ENCODE data around the gene MAPK9.

GRCh38 chr5:180289966-180290365 is 1.9 kb downstream of the MAPK9 start:
- TF ChIP-seq REST (IDR thresholded peaks at IDR 0.05; ENCODE audit: insufficient read depth in 1 of 2, low read depth in 2 of 2, low read length in 2 of 2) (no peak), TAF1 (IDR thresholded peaks at IDR 0.05; ENCODE audit: borderline replicate concordance, insufficient read depth, low read length) (no peak), SIN3A (IDR thresholded peaks at IDR 0.05; ENCODE audit: borderline replicate concordance, insufficient read depth, low read length) (no peak), POLR2AphosphoS5 (IDR thresholded peaks at IDR 0.05; ENCODE audit: low read depth, low read length) (no peak), FOXP2 (optimal IDR thresholded peaks at IDR 0.05; ENCODE audit: borderline replicate concordance, extremely low read depth, extremely low read length, insufficient read depth) (no peak)

Measured in PFSK-1 (cell line).